HepG2 (cell line): ENCODE data around the gene FOXD3.

Experiments used
- BRCA1 ChIP-seq: sonication (generic); formaldehyde crosslinking; IDR thresholded peaks from 2 replicates; pipeline ENCODE4 v1.4.0; 2020; ENCODE audit warnings: missing genetic modification reagents
- CHD4 ChIP-seq: fragments of 200-600 bp; sonication (generic); IDR thresholded peaks from 2 replicates; pipeline ENCODE4 v1.7.0; 2017; ENCODE audit warnings: mild to moderate bottlenecking, low read length, borderline replicate concordance
- GABPA ChIP-seq, 2 experiments: IDR thresholded peaks; 2 replicates each; pipeline ENCODE4 v1.6.1; 2011 to 2016; ENCODE audit warnings: low read depth in 2 of 2, low read length in 1 of 2, missing biosample characterization in 1 of 2, missing genetic modification characterization in 1 of 2
- JDP2 ChIP-seq: sonication (generic); formaldehyde crosslinking; IDR thresholded peaks from 2 replicates; pipeline ENCODE4 v1.8.1; 2022; ENCODE audit warnings: missing genetic modification reagents, borderline replicate concordance
- TF ChIP-seq, protein P1 (sequence below): sonication (generic); formaldehyde crosslinking; IDR thresholded peaks from 2 replicates; pipeline ENCODE4 v1.4.0; 2020; ENCODE audit warnings: missing genetic modification reagents, mild to moderate bottlenecking, borderline replicate concordance

DNA sequence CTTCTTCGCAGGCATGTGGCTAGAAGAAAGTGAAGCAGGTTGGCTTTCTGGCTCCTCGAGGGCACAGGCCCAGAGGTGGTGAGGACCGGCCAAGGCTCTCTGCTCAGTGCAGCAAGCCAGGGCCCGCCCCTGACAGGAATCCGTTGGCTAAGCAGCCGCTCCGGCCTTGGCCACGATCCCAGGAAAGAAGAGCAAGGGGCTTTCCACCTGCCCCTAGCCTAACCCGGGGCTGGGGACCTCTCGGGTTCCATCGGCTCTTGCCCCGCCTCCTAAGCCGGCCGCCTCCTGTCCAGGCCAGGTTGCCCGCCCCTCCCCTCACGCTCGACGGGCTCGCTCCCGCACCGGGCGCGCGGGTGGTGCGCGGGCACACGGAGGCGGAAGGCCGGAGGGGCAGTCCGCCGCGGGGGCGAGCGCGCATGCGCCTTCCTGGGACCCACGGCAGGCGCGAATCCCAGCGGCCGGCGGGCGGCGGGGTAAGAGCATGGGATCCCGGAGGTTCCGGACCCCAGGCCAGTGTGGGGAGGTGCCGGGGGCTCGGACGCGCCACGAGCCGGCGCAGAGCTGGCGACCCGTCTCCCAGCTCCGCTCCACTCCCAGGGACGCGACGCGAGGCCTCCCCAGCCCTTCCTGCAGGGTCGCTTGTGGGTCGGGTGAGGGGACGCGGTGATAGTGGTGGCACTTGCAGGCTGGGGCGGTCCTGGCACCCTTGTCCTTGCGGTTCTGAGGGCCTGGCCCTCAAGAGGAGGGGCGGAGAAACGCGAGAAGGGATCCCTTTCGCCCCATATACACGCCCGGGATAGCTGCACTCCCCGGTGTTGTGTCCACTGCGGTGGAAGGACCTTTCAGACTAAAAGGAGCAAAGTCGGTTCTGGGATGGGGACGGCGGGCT, 45.1 kb downstream of the FOXD3 start, which contains the start of gene ALG6:
- TF ChIP-seq CHD4 (no peak), BRCA1 (no peak), JDP2 (CRISPR knock-in tag) (no peak), GABPA (IDR thresholded peaks at IDR 0.05; ENCODE audit: low read depth, low read length) (no peak), GABPA (CRISPR knock-in tag; IDR thresholded peaks at IDR 0.05; ENCODE audit: low read depth) (no peak)
- TF ChIP-seq, protein P1, sequence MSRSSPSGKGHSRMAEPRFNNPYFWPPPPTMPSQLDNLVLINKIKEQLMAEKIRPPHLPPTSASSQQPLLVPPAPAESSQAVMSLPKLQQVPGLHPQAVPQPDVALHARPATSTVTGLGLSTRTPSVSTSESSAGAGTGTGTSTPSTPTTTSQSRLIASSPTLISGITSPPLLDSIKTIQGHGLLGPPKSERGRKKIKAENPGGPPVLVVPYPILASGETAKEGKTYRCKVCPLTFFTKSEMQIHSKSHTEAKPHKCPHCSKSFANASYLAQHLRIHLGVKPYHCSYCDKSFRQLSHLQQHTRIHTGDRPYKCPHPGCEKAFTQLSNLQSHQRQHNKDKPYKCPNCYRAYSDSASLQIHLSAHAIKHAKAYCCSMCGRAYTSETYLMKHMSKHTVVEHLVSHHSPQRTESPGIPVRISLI (CRISPR knock-in tag) = no peak
